Airway epithelial cell (primary cell): Measurements from ENCODE around the gene TECPR2. TPM values are rescaled to one million over a fixed set of nuclear protein-coding genes. Genes with fewer than 3 reads are reported as not detected.

Experiments
- total RNA-seq: library from RNA; depleted of rRNA; stranded (reverse); fragments of >200 nt; gene quantifications from 2 replicates; pipeline ENCODE4 v1.2.3, GENCODE V29; 2015

The TECPR2 gene, protein sequence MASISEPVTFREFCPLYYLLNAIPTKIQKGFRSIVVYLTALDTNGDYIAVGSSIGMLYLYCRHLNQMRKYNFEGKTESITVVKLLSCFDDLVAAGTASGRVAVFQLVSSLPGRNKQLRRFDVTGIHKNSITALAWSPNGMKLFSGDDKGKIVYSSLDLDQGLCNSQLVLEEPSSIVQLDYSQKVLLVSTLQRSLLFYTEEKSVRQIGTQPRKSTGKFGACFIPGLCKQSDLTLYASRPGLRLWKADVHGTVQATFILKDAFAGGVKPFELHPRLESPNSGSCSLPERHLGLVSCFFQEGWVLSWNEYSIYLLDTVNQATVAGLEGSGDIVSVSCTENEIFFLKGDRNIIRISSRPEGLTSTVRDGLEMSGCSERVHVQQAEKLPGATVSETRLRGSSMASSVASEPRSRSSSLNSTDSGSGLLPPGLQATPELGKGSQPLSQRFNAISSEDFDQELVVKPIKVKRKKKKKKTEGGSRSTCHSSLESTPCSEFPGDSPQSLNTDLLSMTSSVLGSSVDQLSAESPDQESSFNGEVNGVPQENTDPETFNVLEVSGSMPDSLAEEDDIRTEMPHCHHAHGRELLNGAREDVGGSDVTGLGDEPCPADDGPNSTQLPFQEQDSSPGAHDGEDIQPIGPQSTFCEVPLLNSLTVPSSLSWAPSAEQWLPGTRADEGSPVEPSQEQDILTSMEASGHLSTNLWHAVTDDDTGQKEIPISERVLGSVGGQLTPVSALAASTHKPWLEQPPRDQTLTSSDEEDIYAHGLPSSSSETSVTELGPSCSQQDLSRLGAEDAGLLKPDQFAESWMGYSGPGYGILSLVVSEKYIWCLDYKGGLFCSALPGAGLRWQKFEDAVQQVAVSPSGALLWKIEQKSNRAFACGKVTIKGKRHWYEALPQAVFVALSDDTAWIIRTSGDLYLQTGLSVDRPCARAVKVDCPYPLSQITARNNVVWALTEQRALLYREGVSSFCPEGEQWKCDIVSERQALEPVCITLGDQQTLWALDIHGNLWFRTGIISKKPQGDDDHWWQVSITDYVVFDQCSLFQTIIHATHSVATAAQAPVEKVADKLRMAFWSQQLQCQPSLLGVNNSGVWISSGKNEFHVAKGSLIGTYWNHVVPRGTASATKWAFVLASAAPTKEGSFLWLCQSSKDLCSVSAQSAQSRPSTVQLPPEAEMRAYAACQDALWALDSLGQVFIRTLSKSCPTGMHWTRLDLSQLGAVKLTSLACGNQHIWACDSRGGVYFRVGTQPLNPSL (N-terminal part only)
- total RNA-seq, result 6.3 and 8.0 TPM in 2 replicates

DNA sequence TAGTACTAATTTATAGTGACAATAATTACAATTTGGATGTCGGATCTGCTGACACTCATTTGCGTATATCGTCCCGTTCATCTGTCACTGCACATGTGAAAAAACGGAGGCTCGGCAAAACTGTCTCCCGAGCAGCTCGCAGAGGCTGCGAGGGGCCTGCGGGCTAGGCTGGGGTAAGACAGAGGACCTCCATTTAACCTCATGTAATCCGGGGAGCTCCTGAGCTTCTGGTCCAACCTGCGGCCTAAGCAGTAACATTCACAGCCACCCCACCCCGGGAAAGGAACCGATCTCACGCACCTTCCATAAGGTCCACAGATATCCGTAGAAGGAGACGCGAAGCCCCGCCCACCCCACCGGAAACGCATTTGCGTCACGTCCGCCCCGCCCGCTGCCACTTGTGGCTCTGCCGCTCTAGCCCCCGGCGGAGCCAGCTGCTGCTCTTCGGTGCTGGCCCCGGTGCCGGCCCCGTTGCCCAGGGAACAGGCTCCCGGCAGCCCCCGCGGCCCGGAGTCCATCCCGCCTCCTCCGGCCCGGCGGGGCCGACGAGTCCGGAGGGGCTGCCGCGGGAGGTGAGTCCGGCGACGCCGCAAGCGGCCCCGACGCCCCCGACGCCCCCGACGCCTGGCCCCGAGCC lies at the start of gene TECPR2, which contains the start of gene CINP:
Gene TECPR2, plus strand, starts transcription at position 397 of the 637 bp plus-strand sequence. CDS start 13,781 bp downstream, outside the sequence.
Gene CINP, minus strand, starts transcription at position 346 of the 637 bp plus-strand sequence. Its CDS starts 39 bp downstream, at position 307.

DNA sequence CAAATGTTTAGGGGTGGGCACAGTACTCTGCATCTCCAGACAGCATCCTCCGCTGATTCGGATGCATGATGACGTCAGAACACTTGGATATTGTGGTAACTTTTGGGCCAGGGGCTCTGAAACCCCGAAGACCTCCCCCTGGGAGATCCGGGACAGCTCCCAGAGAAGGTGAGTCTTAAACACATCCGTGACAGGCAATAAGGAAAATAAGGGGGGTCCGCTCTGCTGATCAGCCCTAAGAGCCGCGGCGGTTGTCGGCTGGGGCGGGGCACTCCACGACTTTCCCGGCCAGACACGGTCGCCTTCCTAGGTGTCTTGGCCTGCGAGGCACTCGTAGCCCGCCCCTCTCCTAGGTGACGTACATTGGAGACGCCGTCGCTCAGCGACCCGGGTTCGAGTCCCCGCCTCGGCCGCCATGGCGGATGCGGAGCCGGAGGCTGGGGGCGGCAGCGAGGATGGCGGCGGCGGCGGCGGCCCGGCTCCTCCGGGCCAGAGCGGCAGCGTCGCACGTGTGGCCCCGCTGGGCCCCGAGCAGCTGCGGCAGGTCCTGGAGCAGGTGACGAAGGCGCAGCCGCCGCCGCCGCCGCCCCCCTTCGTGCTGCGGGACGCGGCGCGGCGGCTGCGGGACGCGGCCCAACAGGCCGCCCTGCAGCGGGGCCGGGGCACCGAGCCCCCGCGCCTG lies 43.2 kb upstream of the TECPR2 start, which contains the start of gene ZNF839:
Gene ZNF839, plus strand, starts transcription at position 396 of the 682 bp plus-strand sequence. Its CDS starts 20 bp downstream, at position 416.

DNA sequence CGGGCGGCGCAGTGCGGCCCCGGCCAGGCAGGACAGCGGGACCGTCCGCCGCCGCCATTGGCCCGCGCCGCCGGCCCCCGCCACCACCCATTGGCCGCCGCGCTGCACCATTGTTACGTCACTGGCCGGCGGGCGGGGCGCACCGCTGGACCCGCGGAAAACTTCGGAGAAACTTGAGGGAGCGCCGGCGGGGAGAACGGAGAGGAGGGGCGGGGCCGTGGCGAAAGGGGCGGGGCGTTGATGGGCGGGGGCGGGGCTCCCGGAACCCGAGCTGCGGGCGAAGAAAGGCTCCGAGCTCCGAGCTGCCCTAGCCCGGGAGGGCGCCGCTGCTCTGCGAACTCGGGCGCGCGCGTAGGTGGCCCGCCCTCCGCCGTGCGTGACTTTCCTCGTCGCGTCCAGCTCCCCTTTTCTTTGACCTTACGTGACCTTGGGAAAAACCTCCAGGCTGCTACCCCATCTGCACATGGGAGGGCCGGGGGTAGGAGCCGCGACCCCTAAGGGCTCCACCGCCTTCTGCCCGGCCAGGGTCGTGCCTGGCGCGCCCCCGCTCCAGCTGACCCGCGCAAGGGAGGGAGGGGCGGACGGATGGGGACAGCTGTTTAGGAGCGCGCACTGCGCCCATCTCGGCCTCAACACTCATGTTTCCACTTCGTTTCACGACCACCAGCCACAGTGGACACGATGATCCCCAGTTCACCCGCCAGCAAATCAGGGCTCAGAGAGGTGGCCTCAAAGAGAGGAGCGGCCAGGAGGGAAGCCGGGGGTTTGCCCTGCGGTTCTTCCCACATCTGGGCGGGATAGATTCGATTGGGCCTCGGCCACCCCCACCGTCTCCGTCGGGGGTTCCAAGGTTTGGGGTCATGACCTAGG lies 147.2 kb downstream of the TECPR2 start, which contains the start of gene ANKRD9:
Gene ANKRD9, minus strand, starts transcription at position 31 of the 870 bp plus-strand sequence. CDS start 1,887 bp downstream, outside the sequence.

Other genes with a start within 250 kb of the TECPR2 start
- gene WDR20, start 223.0 kb upstream of the TECPR2 start, total RNA-seq, result 15.1 and 16.7 TPM in 2 replicates
- 10.4 and 10.8 TPM in 2 replicates for gene MOK, start 57.8 kb upstream of the TECPR2 start, total RNA-seq
- 10.7 and 12.9 TPM in 2 replicates for gene ZNF839, start 43.2 kb upstream of the TECPR2 start, total RNA-seq
- gene CINP, start 51 bp upstream of the TECPR2 start, total RNA-seq, result 58.0 and 66.9 TPM in 2 replicates
- 46.3 and 72.0 TPM in 2 replicates for gene ANKRD9, start 146.8 kb downstream of the TECPR2 start, total RNA-seq
- gene RCOR1, start 229.7 kb downstream of the TECPR2 start, total RNA-seq, result 23.7 and 29.8 TPM in 2 replicates